ENCODE data around the gene CYP24A1.

CYP24A1 gene

DNA sequence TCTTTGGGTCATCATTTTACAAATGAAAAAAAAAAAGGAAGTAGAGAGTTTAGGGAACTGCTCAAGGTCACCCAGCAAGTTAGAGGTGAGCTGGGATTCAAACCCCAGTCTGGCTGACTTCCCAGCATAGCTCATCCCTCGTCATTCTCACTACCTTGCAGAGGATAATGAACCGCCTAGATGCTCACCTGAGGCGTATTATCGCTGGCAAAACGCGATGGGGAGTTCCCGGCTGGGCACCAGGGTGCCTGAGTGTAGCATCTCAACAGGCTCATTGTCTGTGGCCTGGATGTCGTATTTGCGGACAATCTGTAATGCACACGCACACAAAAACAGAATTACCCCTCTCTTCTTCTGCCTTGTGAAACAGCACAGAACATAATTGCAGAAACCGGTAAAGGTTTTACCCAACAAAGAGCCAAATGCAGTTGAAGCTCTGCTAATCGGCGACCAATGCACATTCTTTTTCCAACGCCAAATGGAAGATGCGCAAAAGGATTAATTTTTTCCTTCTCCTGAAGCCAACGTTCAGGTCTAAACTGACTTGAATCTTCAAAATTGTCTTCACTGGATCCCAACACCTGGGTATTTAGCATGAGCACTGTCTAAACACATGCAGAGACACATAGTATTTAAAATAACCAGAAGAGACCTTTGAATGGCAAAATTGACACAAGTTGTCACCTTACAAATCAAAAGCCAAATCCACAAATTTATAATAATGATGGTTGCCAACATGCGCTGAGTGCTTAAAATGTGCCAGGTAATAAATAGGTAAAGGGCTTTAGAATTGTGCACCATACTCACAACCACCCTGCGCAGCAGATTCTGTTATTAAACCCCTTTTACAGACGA lies 16.6 kb downstream of the CYP24A1 start:
- no peak for DNase-seq (ENCODE audit: low read depth)

DNA sequence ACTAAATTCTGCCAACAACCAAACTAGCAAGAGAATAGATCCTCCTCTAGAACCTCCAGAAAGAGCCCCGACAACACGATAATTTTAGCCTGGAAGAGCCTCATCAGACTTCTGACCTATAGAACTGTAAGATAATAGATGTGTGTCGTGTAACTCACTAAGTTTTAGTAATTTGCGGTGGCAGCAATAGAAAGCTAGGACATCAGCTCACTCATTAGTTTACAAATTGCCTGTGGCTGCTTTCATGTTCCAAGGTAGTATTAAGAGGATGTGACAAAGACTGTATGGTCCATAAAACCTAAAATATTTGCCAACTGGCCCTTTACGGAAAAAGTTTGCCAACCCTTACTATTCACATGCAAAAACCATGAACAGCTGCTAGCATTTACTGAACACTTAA lies 17.3 kb downstream of the CYP24A1 start:
- no peak for DNase-seq (ENCODE audit: low read depth)

DNA sequence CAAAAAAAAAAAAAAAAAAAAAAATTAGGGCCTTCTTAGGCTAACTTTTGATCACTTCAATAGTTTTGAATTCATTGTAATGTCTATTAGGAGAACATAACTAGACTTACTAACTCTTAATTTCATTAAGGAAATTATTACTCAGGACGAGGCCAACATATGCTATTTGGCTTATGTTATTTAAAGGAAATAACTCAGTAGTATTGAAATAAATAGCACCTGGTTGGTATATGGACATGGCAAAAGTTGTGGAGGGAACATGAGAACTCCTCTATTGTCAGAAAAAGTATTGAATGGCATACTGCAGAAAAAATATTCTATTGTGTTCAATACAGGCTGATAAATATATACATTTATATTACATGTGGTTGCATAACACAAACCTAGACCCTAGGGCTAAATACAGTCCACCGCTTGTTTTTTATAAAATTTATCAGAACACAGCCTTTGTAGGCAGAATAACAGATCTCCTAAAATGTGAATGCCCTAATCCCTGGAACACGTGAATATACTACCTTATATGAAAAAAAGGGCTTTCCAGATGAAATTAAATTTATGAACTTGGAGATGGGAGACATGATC lies 18.0 kb downstream of the CYP24A1 start:
- no peak for DNase-seq (ENCODE audit: low read depth)

DNA sequence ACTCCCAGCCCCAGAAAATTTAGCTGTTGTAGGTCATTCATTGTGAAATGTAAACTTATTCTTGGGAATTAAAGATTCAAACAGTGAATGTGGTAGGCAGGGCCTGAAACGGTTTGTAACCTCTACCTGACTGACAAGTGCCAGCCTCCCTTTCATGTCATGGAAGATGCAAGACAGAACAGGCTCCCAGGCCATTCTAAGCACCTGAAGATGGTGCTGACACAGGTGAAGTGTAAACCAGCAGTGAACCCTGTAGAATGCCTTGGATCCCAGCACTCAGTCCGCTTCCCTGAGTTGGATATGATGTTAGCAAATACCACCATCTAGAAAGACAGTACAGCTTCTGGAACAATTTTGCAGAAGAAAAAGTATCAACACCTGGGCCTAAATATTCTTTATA lies 19.3 kb downstream of the CYP24A1 start:
- no peak for DNase-seq (ENCODE audit: low read depth)

DNA sequence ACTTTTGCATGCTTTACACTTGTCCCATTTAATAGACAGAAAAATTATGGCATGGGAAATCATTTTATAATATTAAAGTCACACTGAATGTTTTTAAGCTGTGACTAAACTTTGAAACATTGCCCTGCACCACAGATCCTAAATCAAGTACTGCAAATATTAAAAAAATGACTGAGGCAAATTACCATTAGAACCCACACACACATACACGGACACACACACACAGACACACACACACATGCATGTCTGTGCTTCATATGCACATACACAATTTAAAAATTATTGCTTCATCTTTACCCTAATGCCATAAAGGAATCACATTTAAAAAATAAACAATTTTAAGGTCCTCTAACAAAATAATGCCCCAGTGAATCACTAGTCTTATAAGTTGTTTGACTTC lies 19.9 kb downstream of the CYP24A1 start:
- no peak for DNase-seq (ENCODE audit: low read depth)

DNA sequence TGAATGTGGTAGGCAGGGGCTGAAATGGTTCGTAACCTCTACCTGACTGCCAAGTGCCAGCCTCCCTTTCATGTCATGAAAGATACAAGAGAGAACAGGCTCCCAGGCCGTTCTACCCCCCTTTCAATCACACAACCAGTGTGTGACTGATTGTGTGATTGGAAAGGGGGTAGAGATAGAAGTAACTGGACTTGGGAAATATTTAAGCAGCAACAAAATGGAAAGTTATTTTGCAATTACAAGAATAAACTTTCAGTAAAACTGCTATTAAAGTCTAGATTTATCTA lies 20.8 kb downstream of the CYP24A1 start:
- DNase-seq (ENCODE audit: low read depth): no peak

DNA sequence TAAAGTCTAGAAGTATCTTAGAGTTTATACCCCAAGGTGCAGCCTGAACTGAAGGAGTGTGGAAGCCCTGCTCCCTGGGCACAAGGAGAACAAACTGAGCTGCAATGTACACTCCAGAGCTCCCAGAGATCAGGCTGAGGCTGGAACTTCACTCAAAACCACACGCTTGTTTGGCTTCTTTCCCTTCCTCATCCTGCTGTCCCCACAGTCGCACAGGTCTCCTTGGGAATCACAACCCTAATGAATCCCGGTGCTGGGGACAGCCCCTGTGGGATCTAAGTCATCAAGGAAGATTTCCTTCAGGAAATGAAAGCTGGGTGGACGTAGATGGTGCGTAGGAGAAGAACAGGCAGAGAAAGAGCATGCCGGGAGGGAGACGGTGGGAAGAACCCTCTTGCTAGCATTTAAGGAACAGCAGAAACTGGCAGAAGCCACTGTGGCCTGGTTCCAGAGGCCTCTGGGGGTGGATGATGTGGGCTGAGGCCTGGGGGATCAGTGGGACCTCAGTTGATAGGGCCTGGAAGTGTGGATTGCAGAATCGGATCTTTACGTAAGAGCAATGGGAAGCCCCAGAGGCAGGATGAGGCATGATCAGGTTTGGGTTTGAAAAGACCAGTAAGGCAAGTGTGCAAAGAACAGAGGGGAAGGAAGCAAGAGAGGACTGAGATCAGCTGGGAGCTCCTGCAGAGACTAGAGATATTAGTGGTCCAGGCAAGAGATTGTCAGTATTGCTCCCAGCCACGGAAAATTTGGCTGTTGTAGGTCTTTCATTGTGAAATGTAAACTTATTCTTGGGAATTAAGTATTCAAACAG lies 21.4 kb downstream of the CYP24A1 start:
- DNase-seq (ENCODE audit: low read depth): no peak

DNA sequence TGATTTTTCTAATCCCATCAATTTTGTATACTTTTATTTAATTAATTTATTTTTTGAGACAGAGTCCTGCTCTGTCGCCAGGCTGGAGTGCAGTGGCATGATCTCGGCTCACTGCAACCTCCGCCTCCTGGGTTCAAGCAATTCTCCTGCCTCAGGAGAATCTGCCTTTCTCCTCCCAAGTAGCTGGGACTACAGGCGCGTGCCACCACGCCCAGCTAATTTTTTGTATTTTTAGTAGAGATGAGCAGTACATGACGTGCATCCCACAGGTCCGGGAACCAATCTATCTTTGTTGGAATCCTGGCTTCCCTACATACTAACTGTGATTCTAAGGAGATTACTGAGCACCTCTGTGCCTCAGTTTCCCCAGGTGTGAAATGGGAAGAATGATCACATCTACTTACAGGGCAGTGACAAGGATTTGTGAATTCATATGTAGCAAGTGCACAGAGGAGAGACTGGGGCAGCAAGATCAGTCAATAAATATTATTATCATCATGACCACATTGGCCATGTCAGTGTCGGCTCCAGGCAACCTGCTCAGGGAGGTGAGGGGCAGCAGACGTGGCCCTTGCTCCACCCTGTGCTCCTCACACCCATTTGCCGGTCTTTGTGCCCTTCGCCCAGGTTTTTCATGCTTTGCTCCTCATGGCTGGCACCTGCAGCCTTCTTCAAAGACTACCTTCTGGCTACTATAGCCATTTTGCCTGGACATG lies 22.1 kb downstream of the CYP24A1 start:
- no peak for DNase-seq (ENCODE audit: low read depth)

DNA sequence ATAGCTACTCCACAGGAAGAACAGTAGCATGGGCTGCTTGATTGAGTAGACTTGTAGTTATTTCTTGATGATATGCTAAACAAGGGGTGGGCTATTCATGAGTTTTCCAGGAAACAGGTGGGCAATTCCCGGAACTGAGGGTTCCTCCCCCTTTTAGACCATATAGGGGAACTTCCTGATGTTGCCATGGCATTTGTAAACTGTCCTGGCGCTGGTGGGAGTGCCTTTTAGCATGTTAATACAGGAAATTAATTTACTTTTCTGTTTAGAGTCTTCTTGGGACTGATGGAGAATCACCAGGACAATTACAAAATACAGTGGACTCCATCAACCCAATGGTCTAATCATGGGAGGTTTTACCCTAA lies 22.7 kb downstream of the CYP24A1 start:
- no peak for DNase-seq (ENCODE audit: low read depth)

DNA sequence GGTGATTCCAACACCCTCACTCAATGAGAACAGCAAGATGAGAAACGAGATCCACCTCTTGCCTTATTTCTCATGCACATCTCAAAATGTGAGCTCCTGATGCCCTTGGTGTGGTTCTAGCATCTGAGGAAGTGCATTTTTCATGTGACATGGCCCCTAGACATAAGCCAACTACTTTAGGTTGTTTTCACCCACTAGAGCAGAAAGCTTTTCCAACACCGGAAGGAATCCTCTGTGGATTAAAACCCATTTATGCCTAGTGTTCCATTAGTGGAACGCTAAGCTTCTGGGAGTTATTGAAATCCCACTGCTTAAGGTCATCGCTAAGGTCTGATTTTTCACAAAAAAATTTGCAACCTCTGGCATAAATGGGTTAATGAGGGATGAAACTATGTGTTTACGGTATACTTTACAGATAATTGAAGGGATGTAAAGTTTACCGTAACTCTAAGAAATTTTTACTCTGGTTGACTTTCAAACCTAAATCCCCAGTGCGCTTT lies 24.0 kb downstream of the CYP24A1 start:
- no peak for DNase-seq (ENCODE audit: low read depth)

DNA sequence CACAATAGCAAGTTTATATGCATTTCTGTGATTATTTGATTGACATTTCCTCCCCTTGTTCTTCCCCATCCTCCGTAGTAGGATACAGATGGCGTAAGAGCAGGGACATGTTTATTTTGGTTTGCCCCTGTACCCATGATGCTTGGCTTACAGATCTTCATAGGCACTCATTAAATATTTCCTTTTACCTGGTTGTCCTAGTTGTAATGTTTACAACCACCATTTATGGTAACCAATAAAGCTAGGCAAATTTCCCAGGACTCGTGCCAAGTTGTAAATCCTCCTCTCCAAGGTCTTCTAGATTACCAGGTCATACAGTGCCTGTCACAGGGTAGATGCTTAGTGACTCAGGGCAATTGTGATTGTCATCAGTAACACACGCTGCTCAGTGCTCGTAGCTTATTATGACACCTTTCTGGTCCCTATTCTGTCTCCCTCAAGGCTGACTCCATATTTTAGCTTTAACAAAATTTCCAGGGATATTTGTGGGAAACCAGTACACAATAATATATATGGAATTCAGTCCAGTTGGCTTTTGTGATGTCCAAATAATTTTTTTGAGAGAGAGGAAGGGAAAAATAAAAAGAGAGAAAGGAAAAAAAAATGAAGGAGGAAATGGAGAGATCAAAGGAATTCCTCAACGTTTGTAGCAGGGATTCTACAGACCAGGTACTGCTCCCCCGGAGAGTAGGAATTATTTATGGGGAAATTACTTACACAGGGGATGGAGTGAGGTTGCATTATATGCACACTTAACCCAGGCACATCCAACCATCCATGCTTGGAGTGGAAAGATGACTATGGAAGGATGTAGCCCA lies 24.6 kb downstream of the CYP24A1 start:
- DNase-seq (ENCODE audit: low read depth): no peak

DNA sequence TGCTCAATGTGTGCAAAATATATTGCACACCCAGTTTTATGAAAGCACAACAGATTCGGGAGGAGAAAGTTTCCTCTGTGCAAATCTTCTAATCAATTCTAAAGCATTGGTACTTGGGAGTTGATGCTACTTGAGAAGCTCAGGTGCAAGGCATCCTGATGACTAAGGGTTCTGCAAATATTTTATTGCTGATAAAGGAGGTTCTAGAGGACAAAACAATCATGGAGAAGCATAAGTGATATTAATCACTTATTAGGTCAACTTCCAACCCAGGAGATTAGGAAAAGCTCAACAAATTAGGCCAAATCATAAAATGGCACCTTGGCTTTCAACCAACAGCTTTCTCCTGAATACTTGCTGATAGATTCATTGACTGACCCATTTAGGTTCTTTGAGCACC lies 27.1 kb downstream of the CYP24A1 start:
- no peak for DNase-seq (ENCODE audit: low read depth)

DNA sequence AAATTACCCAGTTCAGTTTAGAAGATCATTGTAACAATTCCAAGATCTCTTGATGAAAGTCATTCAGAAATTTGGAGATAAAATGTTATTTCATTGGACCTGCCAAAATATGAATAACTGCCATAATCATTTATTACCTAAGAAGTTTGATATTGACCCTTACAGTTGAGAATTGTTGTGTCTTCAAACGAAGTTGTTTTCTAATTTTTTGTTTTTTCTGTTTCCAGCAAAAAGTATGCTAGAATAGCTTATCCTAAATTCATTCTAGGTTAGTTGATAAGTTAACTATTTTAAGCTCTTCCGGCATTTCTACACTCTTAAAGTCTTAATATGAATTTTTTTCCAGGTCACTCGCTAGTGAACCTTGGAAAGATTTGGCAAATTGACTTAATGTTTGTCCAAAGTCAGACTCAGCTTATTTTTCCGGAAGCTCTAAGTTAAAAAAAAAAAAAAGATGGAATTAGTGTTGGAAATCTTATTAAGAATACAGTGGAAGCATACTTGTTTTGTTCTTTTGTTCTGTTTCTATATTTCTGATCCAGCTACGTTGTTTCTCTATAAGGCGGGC lies 28.9 kb downstream of the CYP24A1 start:
- DNase-seq (ENCODE audit: low read depth): no peak

DNA sequence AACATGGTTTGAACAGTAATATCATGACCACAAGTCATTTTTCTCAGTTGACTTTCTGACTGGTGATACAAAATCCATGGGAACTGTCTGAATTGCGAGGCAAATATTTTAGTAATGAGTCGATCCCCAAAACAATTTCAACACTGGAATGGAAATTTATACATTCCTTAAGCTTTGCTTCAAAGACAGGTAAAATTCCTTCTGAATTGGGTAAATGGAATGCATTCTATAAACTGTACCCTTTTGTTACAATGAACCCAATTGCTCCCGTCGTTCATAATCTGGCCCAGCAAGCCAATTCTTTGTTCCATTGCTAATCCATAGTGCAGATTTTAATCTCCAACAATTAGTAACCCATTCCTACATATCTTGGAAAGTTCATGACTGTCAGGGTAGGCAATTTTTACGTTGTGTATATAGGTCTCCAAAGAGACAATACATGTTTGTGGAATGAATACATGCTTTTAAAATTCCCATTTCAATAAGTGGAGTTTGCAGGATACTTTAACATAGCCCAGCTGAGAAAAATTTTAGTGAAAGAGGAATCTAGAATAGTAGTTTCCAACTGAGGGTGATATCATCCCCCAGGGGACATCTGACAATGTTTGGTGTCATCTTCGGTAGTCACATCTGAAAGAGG lies 32.7 kb downstream of the CYP24A1 start:
- no peak for DNase-seq (ENCODE audit: low read depth)

DNA sequence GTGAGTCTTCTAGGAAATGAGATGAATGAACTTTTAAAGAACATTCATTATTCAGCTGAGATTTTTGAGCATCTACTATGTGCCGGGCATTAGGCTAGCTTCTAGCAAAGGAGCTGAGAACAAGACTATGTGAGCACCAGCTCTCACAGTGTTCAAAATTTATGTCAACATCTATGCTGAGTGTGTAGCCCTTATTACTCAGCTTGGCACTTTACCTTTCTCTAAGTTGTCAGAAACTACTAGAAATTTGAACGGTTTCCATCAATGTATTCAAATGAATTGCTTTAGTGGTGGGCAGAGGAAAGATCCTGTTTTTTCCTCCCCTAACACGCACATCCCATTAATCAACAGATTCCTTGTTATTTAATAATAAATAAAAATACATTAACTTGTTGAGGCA lies 33.3 kb downstream of the CYP24A1 start:
- no peak for DNase-seq (ENCODE audit: low read depth)

DNA sequence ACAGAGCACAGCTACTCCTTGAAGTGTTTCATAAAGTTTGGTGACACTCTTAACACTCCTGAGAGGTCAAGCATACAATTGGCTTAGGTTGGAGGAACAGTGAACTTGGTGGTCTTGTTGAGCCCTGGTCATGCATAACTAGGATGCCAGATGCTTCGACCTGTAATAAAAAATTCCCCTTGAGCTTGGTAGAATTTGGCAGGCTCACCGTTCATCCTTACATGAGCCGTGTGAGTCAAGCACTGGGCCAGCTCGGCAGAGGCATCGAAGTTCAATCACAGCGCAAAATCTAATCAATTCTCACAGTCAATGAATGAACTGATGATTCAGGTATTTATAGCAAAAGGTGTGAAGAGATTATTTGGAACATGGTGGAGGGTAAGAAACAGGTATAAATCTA lies 33.7 kb downstream of the CYP24A1 start:
- no peak for DNase-seq (ENCODE audit: low read depth)

DNA sequence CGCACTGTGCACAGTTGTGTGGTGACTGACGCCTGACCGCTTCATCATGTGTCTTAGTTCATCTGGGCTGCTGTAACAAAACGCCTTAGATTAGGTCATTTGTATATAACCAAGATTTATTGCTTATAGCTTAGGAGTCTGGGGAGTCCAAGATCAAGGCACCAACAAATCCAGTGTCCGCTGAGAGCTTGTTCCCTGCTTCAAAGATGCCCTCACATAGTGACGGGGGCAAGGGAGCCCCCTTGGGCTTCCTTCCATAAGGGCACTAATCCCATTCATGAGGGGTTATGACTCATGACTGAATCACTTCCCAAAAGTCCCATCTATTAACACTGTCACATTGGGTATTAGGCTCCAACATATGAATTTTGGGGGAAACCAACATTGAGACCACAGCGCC lies 34.6 kb downstream of the CYP24A1 start:
- no peak for DNase-seq (ENCODE audit: low read depth)

DNA sequence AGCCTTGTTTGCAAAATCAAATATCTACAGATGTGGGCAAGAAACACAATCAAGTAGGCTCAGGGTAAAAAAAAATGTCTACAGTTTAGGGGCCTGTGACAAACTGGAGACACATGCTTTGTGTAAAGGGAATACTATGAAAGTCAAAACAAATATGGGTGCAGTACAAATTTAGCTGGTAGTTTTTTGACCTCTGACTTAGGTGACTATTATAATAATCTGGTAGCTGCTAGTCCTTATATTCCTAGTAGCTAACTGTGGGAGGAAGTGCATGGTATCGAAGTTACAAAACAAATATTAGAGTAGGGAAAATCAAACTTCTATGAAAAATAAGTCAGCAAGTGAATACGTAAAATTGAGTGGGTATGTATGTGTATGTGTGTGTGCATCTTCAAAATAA lies 35.4 kb downstream of the CYP24A1 start:
- DNase-seq (ENCODE audit: low read depth): no peak

DNA sequence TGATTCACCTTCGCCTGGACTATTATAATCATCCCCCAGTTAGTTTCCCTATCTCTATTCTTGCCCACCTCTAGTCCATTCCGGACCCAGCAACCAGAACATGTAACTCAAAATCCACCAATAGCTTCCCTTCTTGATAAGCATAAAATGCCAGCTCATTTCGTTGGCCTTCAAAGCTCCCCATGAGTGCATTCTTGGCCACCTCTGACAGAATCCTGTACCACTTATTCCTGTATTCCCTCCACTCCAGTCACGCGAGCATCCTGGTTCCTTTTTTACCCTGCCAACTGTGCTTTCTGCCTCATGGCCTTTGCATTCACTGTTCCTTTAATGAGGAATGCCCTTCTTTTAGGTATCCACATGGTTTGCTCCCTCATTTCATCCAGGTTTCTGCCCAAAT lies 36.7 kb downstream of the CYP24A1 start:
- DNase-seq (ENCODE audit: low read depth): no peak

DNA sequence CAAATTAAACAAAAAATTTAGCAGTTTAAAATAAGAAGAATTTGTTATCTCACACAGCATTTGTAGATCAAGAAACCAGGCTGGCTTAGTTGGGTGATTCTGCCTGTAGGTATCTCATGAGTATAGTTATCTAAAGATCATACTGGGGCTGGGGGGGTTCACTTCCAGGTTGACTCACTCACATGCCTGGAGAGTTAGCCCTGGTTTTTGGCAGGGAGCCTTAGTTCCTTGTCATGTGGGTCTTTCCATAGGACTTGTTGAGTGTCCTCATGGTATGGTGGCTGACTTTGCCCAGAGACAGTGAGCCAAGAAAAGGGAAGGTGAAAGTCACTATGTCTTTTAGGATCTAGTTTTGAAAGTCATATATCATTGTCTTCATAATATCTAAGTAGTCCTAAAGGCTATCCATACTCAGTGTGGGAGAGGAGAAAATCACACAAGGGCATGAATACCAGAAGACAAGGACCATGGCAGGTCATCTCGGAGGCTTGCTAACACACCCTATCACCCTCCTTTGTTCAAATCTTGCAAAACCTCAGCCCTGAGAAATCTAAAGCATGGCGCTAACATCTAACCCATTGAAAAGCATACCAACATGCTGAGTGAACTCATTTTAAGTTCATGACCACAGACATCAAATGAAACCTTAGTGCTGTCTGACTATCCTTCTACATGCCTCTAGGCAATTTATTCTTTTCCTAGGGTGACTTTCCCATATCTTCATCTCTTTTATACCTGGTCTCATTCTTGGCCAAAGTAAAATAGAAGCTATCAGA lies 39.2 kb downstream of the CYP24A1 start:
- peak; percentile 81 for DNase-seq (ENCODE audit: low read depth)
